NB4 (cell line): Measurements from ENCODE around the gene FAM32A.
A peak's percentile ranks its signal among the peaks of the same experiment; 100 is the strongest.
"Not testable (repeated sequence)": the region's sequence is repeated elsewhere in the genome, so short reads cannot be mapped to it uniquely, and the experiment has no call there.

Experiments
- DNase-seq: peaks from one replicate; pipeline ENCODE4 v3.0.0; 2010; ENCODE audit warnings: low read depth
- H3K4me3 ChIP-seq: one replicate; pipeline ENCODE4 v1.5.1; 2011; ENCODE audit warnings: mild to moderate bottlenecking, low read depth, low read length, moderate library complexity
- MAX ChIP-seq: IDR thresholded peaks from 2 replicates; pipeline ENCODE4 v1.6.1; 2011; ENCODE audit warnings: low read depth, low read length
- MYC ChIP-seq: IDR thresholded peaks from 2 replicates; pipeline ENCODE4 v1.6.1; 2011; ENCODE audit warnings: low read depth, low read length
- POLR2A ChIP-seq: IDR thresholded peaks from 2 replicates; pipeline ENCODE4 v1.6.1; 2011; ENCODE audit warnings: mild to moderate bottlenecking; ENCODE audit not compliant: insufficient read length; ENCODE audit errors: extremely low read depth
- TF ChIP-seq, protein P1 (sequence below): IDR thresholded peaks from one replicate; pipeline ENCODE4 v1.5.1; 2012; ENCODE audit warnings: low read depth, low read length

The FAM32A gene

GRCh38 chr19:16167055-16167454, 18.2 kb upstream of the FAM32A start:
- no peak overlapping the region for H3K4me3 ChIP-seq
- no peak for TF ChIP-seq POLR2A
- no peak for DNase-seq

- peak; percentile 92 for DNase-seq
- no peak overlapping the region for H3K4me3 ChIP-seq
- TF ChIP-seq, protein P1, sequence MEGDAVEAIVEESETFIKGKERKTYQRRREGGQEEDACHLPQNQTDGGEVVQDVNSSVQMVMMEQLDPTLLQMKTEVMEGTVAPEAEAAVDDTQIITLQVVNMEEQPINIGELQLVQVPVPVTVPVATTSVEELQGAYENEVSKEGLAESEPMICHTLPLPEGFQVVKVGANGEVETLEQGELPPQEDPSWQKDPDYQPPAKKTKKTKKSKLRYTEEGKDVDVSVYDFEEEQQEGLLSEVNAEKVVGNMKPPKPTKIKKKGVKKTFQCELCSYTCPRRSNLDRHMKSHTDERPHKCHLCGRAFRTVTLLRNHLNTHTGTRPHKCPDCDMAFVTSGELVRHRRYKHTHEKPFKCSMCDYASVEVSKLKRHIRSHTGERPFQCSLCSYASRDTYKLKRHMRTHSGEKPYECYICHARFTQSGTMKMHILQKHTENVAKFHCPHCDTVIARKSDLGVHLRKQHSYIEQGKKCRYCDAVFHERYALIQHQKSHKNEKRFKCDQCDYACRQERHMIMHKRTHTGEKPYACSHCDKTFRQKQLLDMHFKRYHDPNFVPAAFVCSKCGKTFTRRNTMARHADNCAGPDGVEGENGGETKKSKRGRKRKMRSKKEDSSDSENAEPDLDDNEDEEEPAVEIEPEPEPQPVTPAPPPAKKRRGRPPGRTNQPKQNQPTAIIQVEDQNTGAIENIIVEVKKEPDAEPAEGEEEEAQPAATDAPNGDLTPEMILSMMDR: no peak
- no peak for TF ChIP-seq POLR2A
- peak; percentile 74 for TF ChIP-seq MYC
- TF ChIP-seq MAX: peak; percentile 91
These were observed 16.6 kb upstream of the FAM32A start for GRCh38 chr19:16168465-16169081.

GRCh38 chr19:16170134-16170533, 15.1 kb upstream of the FAM32A start:
- no peak overlapping the region for H3K4me3 ChIP-seq
- DNase-seq: no peak
- TF ChIP-seq, protein P1: no peak

DNA sequence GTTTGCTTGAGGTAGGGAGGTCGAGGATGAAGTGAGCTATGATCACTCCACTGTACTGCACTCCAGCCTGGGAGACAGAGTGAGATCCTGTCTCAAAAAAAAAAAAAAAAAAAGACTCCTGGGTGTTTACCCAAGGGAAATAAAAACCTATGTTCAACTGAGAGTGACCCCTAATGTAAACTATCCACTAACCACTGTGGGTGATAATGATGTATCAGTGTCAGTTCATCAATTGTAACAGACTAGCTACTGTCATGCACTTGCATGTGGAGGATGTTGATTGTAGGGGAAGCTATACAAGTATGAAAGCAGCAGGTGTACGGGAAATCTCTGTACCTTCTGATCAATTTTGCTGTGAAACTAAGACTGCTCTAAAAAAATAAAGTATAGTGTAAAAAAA, 9.3 kb upstream of the FAM32A start:
- no peak for DNase-seq
- TF ChIP-seq, protein P1: no peak
- no peak for TF ChIP-seq MAX
- H3K4me3 ChIP-seq: no peak overlapping the region

- H3K4me3 ChIP-seq: not testable (repeated sequence)
- DNase-seq: peak; percentile 71
These were observed 6.3 kb upstream of the FAM32A start for GRCh38 chr19:16178866-16179265.

DNA sequence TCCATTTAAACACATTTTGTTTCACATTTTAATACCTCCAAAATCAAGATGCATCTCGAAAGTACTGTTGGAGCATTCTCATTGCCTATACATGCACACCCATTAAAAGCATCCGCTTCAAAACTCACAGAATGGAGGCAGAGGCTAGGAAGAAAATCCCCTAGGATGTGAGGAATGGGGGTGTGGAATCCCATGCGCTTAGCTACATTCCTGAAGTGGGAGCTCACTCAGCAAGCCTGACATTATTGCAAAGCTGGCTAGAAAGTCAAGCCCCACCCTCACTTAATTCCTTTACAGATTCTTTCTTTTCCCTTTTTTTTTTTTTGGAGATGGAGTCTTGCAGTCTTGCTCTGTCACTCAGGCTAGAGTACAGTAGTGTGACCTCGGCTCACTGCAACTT, 4.6 kb upstream of the FAM32A start:
- no peak overlapping the region for H3K4me3 ChIP-seq
- TF ChIP-seq POLR2A (no peak), MYC (no peak), MAX (no peak)
- TF ChIP-seq, protein P1: no peak
- no peak for DNase-seq

DNA sequence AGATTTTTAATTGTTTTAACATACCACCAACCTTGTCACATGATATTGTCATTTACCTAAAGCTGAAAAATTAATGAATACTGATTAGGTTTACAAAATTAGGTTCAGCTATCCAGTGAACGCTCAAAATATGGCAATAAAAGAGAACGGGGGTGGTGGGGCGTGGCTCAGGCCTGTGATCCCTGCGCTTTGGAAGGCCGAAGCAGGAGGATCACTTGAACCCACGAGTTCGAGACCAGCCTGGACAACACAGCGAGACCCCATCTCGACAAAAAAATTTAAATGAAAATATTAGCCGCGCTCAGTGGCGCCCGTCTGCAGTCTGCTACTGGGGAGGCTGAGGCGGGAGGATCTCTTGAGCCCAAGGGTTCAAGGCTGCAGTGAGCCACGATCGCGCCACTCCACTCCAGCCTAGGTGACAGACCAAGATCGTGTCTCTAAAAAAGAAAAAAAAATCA, 516 bp upstream of the FAM32A start:
- peak overlapping the region; percentile 41 for H3K4me3 ChIP-seq
- TF ChIP-seq POLR2A (no peak), MAX (no peak), MYC (no peak)
- TF ChIP-seq, protein P1: no peak
- DNase-seq: no peak
